GM19238 (cell line): ENCODE measurements around the gene ZNF490.
"Not testable (repeated sequence)": the region's sequence is repeated elsewhere in the genome, so short reads cannot be mapped to it uniquely, and the experiment has no call there.

Source experiments
- DNase-seq: peaks from one replicate; pipeline ENCODE4 v3.0.0; 2011; ENCODE audit warnings: low spot score; ENCODE audit not compliant: insufficient read length

Gene ZNF490

DNA sequence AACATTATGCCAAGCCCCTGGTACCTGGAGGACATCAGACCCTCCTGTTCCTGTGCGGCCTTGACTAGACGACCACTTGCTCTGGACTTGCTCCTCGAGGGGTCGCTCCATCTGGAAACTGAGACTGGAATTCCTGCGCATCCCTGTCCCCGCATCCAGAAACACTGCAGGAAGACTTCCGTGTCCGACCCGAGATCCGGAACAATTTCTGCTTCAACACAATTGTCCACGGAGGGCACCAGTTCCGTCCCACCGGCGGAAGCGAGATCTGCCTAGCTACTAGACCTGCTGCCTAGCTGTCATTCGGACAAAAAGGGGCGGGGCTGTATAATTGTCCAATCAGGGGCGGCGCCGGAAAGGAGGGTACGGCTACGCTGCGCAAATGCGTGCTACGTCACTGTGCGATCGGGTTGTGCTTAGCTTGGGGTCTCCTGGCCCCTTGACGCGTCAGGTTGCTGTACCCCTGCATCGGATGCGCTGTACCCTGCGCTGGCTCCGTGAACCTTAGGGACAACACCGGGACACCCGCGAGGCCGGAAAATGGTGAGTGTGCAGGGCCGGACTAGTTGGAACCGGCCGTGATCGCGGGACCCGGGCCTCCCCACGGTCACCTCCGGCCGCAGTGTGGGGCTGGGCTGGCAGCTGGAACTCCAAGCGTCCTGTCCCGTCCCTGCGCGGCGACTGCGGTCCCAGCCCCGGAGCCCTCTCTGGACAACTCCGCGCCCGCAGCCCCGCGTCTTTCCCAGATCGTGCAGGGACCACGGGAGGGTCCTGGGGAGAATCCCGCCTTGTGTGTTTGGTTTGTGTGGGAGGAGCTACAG, at the start of gene ZNF490, which contains the start of gene ZNF791:
Gene ZNF490 (minus strand): TSS at position 274 of the 821 bp plus-strand sequence. CDS start 133 bp downstream, at position 141.
Gene ZNF791 (plus strand): TSS at position 381 of the 821 bp plus-strand sequence. CDS start 160 bp downstream, at position 541.
- peak; percentile 86 for DNase-seq

- no peak for DNase-seq
Measured at GRCh38 chr19:12657966-12658365, 47.4 kb upstream of the ZNF490 start.

- no peak for DNase-seq
Measured at GRCh38 chr19:12656899-12657571, 46.4 kb upstream of the ZNF490 start.

GRCh38 chr19:12655546-12655945, 44.9 kb upstream of the ZNF490 start:
- no peak for DNase-seq

GRCh38 chr19:12652219-12652618, 41.6 kb upstream of the ZNF490 start:
- no peak for DNase-seq

- DNase-seq: no peak
Measured at GRCh38 chr19:12649941-12650340, 39.3 kb upstream of the ZNF490 start.

- no peak for DNase-seq
Measured at GRCh38 chr19:12648088-12648487, 37.5 kb upstream of the ZNF490 start.

DNA sequence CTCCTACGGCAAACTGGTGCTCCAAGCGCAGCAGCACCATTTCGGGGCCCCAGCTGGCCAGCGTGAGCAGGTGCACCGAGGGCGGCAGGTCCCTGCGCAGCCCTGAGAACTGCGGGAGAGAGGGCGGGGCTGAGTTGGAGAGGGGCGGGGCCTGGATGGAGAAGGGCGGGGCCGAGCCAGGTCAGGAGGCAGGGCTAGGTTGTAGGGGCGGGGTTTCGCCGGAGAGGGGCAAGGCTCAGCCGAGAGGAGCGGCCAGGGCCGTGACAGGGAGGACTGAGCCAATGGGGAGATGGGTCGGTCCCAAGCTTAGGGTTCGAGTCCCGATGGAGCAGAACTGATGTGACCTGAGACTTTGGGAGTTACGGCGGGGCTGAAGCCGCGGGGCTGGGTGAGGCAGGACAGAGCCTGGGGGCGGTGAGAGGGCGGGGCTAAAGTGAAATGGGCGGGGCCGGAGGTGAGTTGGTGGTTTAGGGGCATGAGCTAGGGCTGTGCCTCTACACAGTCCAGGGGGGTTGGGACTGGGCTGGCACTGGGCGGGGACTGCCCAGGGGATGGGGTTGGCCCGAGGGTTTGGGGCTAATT, 37.0 kb upstream of the ZNF490 start:
- no peak for DNase-seq

DNA sequence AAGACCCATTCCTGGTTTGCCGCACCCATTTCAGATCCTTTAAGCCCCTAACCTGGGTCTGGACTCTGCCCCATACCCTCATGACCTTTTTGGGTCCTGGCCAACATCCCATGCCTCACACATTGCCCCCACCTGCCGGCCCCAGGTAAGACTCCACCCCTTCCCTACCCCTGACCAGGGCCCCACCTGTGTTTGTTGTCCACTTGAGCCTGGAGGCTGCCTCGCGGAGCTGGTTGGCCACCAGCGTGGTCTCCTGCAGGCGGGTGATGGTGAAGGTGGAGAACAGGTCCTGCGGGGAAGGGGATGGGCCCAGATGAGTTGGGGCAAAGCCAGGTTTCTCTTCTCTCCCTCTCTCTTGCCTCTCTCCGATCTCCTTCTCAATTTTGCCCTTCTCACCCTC, 36.4 kb upstream of the ZNF490 start:
- no peak for DNase-seq

DNA sequence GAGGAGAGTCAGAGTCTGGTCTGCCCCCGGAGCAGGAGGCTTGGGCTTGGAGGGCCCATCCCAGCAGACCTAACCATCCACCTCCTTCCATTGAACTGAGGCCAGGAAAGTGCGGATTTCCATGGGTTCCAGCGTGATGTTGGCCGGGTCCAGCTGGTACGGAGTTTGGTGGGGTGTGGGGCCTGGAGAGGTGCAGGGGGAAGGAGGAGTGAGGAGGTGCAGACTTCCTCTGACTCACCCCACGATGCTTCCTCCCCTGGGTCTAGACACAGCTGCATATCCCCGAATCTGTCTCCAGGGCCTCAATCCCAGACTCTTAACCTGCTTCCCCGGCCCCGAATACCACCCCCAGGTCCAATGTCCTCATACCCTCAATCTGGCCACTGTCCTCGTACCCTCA, 35.9 kb upstream of the ZNF490 start:
- DNase-seq: no peak

- not testable (repeated sequence) for DNase-seq
Measured at GRCh38 chr19:12643716-12644115, 33.1 kb upstream of the ZNF490 start.

GRCh38 chr19:12642506-12642905, 31.9 kb upstream of the ZNF490 start:
- DNase-seq: no peak

GRCh38 chr19:12641456-12641855, 30.8 kb upstream of the ZNF490 start:
- no peak for DNase-seq

GRCh38 chr19:12639901-12640613, 29.4 kb upstream of the ZNF490 start:
- DNase-seq: peak; percentile 83

DNA sequence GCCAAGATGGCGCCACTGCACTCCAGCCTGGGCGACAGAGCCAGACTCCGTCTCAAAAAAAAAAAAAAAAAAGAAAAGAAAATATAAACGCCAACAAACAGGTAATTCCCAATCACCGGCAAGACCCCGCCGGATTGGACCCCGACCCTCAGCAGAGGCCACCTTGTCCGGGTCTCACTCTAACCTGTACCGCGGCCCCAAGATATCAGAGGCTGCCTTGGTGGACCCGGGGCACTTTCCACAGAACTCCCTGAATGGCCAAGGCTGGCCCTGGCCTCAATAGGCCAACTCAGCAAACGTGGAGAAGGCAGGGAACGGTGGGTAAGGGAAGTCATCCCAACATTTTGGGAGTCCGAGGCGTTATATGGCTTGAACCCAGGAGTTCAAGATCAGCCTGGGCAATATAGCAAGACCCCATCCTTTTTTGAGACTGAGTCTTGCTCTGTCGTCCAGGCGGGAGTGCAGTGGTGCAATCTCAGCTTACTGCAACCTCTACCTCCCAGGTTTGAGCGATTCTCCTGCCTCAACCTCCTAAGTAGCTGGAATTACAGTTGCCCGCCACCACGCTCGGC, 28.1 kb upstream of the ZNF490 start:
- DNase-seq: no peak

DNA sequence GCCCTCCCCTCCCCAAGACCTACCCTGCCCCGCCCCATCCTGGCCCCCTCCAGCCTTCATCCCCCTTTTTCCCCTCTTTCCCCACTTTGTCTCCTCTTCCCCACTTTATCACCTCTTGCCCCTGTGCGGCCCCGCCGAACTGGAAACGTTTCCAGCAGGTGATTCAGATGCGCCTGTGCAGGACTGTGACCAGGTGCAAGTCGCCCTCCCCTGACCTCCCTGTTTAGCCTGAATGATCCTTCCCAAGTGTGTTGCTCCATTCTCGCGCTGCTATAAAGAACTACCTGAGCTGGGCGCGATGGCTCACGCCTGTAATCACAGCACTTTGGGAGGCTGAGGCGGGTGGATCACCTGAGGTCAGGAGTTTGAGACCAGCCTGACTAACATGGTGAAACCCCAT, 26.0 kb upstream of the ZNF490 start:
- DNase-seq: no peak

DNA sequence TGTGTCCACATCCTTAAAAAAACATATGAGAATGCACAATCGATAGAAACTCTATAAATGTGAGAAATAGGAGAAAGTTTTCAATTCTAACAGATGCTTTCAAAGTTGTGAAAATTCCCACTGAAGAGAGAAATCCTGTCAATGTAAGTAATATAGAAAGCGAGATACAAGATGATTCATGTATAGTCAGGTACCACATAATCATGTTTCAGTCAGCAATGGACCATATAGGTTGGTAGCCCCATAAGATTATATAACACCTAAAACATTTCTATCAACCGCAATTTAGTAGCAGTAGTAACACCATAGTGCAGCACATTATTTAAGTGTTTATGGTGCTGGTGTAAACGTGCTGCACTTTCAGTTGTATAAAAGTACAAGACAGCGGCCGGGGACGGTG, 18.6 kb upstream of the ZNF490 start:
- no peak for DNase-seq

- no peak for DNase-seq
Measured at GRCh38 chr19:12628040-12629022, 17.7 kb upstream of the ZNF490 start.

DNA sequence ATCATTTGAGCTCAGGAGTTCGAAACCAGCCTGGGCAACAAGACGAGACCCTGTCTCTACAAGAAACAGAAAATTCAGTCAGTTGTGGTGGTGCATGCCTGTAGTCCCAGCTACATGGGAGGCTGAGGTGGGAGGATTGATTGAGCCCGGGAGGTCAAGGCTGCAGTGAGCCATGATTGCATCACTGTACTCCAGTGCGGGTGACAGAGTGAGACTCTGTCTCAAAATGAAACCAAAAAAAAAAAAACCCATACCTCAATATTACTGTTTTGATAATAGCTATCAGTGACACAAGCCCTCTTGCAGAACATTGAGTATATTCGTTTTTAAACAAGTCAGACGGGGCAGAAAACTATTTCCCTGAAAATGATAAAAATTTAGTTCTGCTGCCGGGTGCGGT, 16.3 kb upstream of the ZNF490 start:
- no peak for DNase-seq
